Panc1 (cell line): Measurements from ENCODE around the gene SVOP. TPM values are rescaled to one million over a fixed set of nuclear protein-coding genes. Genes with fewer than 3 reads are reported as not detected.

Experiments
- ATAC-seq: fragments of 200-7000 bp; cut with Tn5 transposase; 2 replicates; pipeline ENCODE4 v1.9.1; 2020; ENCODE audit warnings: mild to moderate bottlenecking, moderate library complexity
- BruUV-seq: library from RNA; stranded (reverse); fragments of 400-500 nt; replicated peaks from 2 replicates; lab custom pipeline; 2021; lab: Mats Ljungman, UMichigan
- CTCF ChIA-PET: fragments of 300-600 bp; sonication (Branson Sonifier 250); formaldehyde crosslinking; loops from one replicate; lab custom pipeline; 2022; ENCODE audit warnings: antibody characterized with exemption; lab: Charles Lee
- POLR2A ChIA-PET: fragments of 300-600 bp; sonication (Branson Sonifier 250); formaldehyde crosslinking; loops from one replicate; lab custom pipeline; 2022; ENCODE audit warnings: antibody characterized with exemption; lab: Charles Lee
- DNase-seq: peaks from one replicate; pipeline ENCODE4 v3.0.0-alpha.2; 2010; ENCODE audit warnings: low read depth, low spot score
- H3K27ac ChIP-seq: 2 replicates; pipeline ENCODE4 v1.5.1; 2011; ENCODE audit warnings: mild to moderate bottlenecking, low read length, inconsistent platforms
- H3K27me3 ChIP-seq: fragments of 200-500 bp; sonication (Bioruptor generic); 2 replicates; pipeline ENCODE4 v1.6.0; 2014; ENCODE audit warnings: low read length, inconsistent platforms; ENCODE audit not compliant: control insufficient read depth, insufficient read depth
- H3K36me3 ChIP-seq: fragments of 200-500 bp; sonication (Bioruptor generic); 2 replicates; pipeline ENCODE4 v1.5.1; 2014; ENCODE audit warnings: inconsistent platforms, mild to moderate bottlenecking, low read length, moderate library complexity; ENCODE audit not compliant: control insufficient read depth, insufficient read depth
- H3K4me1 ChIP-seq: 2 replicates; pipeline ENCODE4 v1.5.1; 2011; ENCODE audit warnings: inconsistent platforms, mild to moderate bottlenecking, low read length, moderate library complexity; ENCODE audit not compliant: control insufficient read depth, insufficient read depth
- H3K4me3 ChIP-seq, 2 experiments: 2 replicates each; pipeline ENCODE4 v1.5.1; 2011 to 2012; ENCODE audit warnings: low read depth in 2 of 2, low read length in 2 of 2, mild to moderate bottlenecking in 2 of 2, inconsistent platforms in 1 of 2, moderate library complexity in 1 of 2
- H3K9me3 ChIP-seq: fragments of 200-500 bp; sonication (Bioruptor generic); 2 replicates; pipeline ENCODE4 v1.5.1; 2014; ENCODE audit warnings: low read depth, mild to moderate bottlenecking, inconsistent platforms, low read length, moderate library complexity; ENCODE audit not compliant: control insufficient read depth, insufficient read depth
- POLR2AphosphoS5 ChIP-seq: IDR thresholded peaks from 2 replicates; pipeline ENCODE4 v1.6.1; 2012; ENCODE audit warnings: mild to moderate bottlenecking, low read depth, low read length, moderate library complexity
- SIN3A ChIP-seq: IDR thresholded peaks from 2 replicates; pipeline ENCODE4 v1.6.1; 2012; ENCODE audit warnings: low read depth, mild to moderate bottlenecking, low read length, moderate library complexity, borderline replicate concordance; ENCODE audit not compliant: insufficient read depth
- TCF7L2 ChIP-seq: IDR thresholded peaks from 2 replicates; pipeline ENCODE4 v1.6.1; 2011; ENCODE audit warnings: mild to moderate bottlenecking, low read depth, low read length, inconsistent platforms
- in situ Hi-C: cut with HindIII; loops from 2 replicates; pipeline ENCODE4 v1.10.0; 2016; ENCODE audit warnings: low sequenced_read_pairs, low pct_unique_long_range_greater_than_20kb
- intact Hi-C: fragments of 100-400 bp; cut with micrococcal nuclease; formaldehyde crosslinking; loops from one replicate; pipeline ENCODE4 v1.10.0; 2022; ENCODE audit not compliant: unreplicated experiment
- total RNA-seq: library from RNA; stranded (reverse); gene quantifications from one replicate; pipeline ENCODE4 v1.2.1, GENCODE V29; 2021; ENCODE audit not compliant: unreplicated experiment
- TF ChIP-seq, protein P1 (sequence below), 2 experiments: IDR thresholded peaks; 2 replicates each; pipeline ENCODE4 v1.6.1; 2011 to 2012; ENCODE audit warnings: low read depth in 2 of 2, control low read depth in 1 of 2, low read length in 1 of 2, mild to moderate bottlenecking in 1 of 2, moderate library complexity in 1 of 2; ENCODE audit not compliant: insufficient read depth in 1 of 2
- TF ChIP-seq, protein P2 (sequence below): fragments of 450-650 bp; IDR thresholded peaks from 2 replicates; pipeline ENCODE4 v1.5.1; 2017; ENCODE audit warnings: mild to moderate bottlenecking

The SVOP gene
- total RNA-seq, 1 experiment from 2014 or later = not detected

DNA sequence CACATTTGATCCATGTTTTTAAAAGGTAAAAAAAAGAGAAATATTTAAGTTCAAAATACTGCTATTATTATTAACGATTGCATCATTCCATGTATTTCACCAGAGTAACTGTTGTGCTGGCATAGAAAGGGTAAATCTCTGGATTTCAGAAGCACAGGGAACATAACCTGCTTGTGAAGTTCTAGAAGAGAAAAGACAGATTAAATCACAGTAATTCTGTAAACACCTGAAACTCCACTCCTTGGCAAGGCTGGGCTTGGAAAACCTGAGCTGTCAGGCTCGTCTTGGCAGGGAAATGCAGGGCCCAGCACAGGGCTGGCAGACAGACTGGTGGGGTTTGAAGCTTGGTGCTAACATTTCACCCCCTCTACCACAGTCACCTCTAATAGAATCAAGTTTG lies 35.1 kb downstream of the SVOP start:
- no TSS peak for BruUV-seq
- Histone ChIP-seq H3K27me3 (no peaks in the 10 kb centered on the region), H3K4me1 (no peaks in the 10 kb centered on the region), H3K9me3 (no peaks in the 10 kb centered on the region), H3K4me3 (no peak overlapping the region), H3K27ac (no peak overlapping the region), H3K36me3 (no peaks in the 10 kb centered on the region)
- ATAC-seq (no peak), DNase-seq (no peak)
- CTCF ChIA-PET = no interaction called here
- in situ Hi-C loops = no loop called here
- POLR2A ChIA-PET = no interaction called here
- intact Hi-C loops = no loop called here
- no peak for TF ChIP-seq SIN3A
- TF ChIP-seq POLR2AphosphoS5 = no peak
- TF ChIP-seq TCF7L2 = no peak
- TF ChIP-seq, protein P1, sequence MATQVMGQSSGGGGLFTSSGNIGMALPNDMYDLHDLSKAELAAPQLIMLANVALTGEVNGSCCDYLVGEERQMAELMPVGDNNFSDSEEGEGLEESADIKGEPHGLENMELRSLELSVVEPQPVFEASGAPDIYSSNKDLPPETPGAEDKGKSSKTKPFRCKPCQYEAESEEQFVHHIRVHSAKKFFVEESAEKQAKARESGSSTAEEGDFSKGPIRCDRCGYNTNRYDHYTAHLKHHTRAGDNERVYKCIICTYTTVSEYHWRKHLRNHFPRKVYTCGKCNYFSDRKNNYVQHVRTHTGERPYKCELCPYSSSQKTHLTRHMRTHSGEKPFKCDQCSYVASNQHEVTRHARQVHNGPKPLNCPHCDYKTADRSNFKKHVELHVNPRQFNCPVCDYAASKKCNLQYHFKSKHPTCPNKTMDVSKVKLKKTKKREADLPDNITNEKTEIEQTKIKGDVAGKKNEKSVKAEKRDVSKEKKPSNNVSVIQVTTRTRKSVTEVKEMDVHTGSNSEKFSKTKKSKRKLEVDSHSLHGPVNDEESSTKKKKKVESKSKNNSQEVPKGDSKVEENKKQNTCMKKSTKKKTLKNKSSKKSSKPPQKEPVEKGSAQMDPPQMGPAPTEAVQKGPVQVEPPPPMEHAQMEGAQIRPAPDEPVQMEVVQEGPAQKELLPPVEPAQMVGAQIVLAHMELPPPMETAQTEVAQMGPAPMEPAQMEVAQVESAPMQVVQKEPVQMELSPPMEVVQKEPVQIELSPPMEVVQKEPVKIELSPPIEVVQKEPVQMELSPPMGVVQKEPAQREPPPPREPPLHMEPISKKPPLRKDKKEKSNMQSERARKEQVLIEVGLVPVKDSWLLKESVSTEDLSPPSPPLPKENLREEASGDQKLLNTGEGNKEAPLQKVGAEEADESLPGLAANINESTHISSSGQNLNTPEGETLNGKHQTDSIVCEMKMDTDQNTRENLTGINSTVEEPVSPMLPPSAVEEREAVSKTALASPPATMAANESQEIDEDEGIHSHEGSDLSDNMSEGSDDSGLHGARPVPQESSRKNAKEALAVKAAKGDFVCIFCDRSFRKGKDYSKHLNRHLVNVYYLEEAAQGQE (IDR thresholded peaks at IDR 0.05; ENCODE audit: insufficient read depth in 1 of 2, low read depth in 2 of 2, low read length in 1 of 2) = no peak
- TF ChIP-seq, protein P2, sequence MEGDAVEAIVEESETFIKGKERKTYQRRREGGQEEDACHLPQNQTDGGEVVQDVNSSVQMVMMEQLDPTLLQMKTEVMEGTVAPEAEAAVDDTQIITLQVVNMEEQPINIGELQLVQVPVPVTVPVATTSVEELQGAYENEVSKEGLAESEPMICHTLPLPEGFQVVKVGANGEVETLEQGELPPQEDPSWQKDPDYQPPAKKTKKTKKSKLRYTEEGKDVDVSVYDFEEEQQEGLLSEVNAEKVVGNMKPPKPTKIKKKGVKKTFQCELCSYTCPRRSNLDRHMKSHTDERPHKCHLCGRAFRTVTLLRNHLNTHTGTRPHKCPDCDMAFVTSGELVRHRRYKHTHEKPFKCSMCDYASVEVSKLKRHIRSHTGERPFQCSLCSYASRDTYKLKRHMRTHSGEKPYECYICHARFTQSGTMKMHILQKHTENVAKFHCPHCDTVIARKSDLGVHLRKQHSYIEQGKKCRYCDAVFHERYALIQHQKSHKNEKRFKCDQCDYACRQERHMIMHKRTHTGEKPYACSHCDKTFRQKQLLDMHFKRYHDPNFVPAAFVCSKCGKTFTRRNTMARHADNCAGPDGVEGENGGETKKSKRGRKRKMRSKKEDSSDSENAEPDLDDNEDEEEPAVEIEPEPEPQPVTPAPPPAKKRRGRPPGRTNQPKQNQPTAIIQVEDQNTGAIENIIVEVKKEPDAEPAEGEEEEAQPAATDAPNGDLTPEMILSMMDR = no peak

GRCh38 chr12:108983227-108983626 lies 37.6 kb downstream of the SVOP start:
- H3K9me3 ChIP-seq = no peaks in the 10 kb centered on the region

More at GRCh38 chr12:108983227-108983626, 37.6 kb downstream of the SVOP start:
- Histone ChIP-seq H3K27me3 (no peaks in the 10 kb centered on the region), H3K4me3 (no peak overlapping the region), H3K4me1 (no peaks in the 10 kb centered on the region), H3K27ac (no peak overlapping the region), H3K36me3 (no peaks in the 10 kb centered on the region)
- no TSS peak for BruUV-seq
- no peak for DNase-seq
- ChIA-PET CTCF (no interaction called here), POLR2A (no interaction called here)
- TF ChIP-seq SIN3A (no peak), TCF7L2 (no peak), POLR2AphosphoS5 (no peak)
- TF ChIP-seq, protein P1 (IDR thresholded peaks at IDR 0.05; ENCODE audit: insufficient read depth in 1 of 2, low read depth in 2 of 2, low read length in 1 of 2) = no peak
- TF ChIP-seq, protein P2 = no peak
- intact Hi-C loops (no loop called here), in situ Hi-C loops (no loop called here)
- ATAC-seq = no peak
